Frontal cortex (tissue), 4 donors: ENCODE data around the gene PLCG2. TPM values are rescaled to one million over a fixed set of nuclear protein-coding genes. Genes with fewer than 3 reads are reported as not detected.
A peak's percentile ranks its signal among the peaks of the same experiment; 100 is the strongest.
"Not testable (repeated sequence)": the region's sequence is repeated elsewhere in the genome, so short reads cannot be mapped to it uniquely, and the experiment has no call there.

Experiments used
- DNase-seq, 2 donors: peaks; one replicate each; pipeline ENCODE4 v3.0.0; 2012; ENCODE audit warnings: low spot score in 2 of 2
- FAIRE-seq: peaks from 2 replicates; lab custom pipeline; 2012; peaks lifted over from hg19 to GRCh38; lab: Jason Lieb, UNC
- total RNA-seq: library from RNA; depleted of rRNA; stranded (reverse); fragments of >200 nt; gene quantifications from one replicate; pipeline ENCODE4 v1.2.3, GENCODE V29; 2014
- donor health status: control.
- donor health status: control.
- donor health status: control.

Gene PLCG2
- total RNA-seq = 1.2 TPM

- FAIRE-seq (no peak), DNase-seq (peak; percentile 71 to 76)
Observed at GRCh38 chr16:81778861-81779535, at the start of gene PLCG2. Gene PLCG2, plus strand, starts transcription at chr16:81779291. Its CDS starts 6,699 bp downstream, at chr16:81785990.

GRCh38 chr16:81729451-81729850, 49.6 kb upstream of the PLCG2 start:
- no peak for FAIRE-seq
- no peak for DNase-seq

- FAIRE-seq (no peak), DNase-seq (peak; percentile 80 to 94)
Observed at GRCh38 chr16:81730090-81731051, 48.7 kb upstream of the PLCG2 start.

GRCh38 chr16:81731649-81732048, 47.4 kb upstream of the PLCG2 start:
- no peak for FAIRE-seq

GRCh38 chr16:81732699-81733098, 46.4 kb upstream of the PLCG2 start:
- FAIRE-seq = no peak
- DNase-seq = no peak

More at GRCh38 chr16:81731649-81732048, 47.4 kb upstream of the PLCG2 start:
- no peak for DNase-seq

- DNase-seq = no peak
- FAIRE-seq = no peak
Observed at GRCh38 chr16:81733295-81733694, 45.8 kb upstream of the PLCG2 start.

- no peak for FAIRE-seq
- DNase-seq = no peak
Observed at GRCh38 chr16:81734632-81735434, 44.3 kb upstream of the PLCG2 start.

GRCh38 chr16:81737885-81738536, 41.1 kb upstream of the PLCG2 start:
- FAIRE-seq (no peak), DNase-seq (peak; percentile 63 to 81)

GRCh38 chr16:81738783-81739496, 40.2 kb upstream of the PLCG2 start:
- no peak for FAIRE-seq
- no peak for DNase-seq

GRCh38 chr16:81739503-81739902, 39.6 kb upstream of the PLCG2 start:
- FAIRE-seq (no peak), DNase-seq (no peak)

GRCh38 chr16:81740169-81740568, 38.9 kb upstream of the PLCG2 start:
- DNase-seq = no peak
- FAIRE-seq = no peak

- DNase-seq, FAIRE-seq: not testable (repeated sequence)
Observed at GRCh38 chr16:81741430-81741770, 37.7 kb upstream of the PLCG2 start.

GRCh38 chr16:81744385-81744784, 34.7 kb upstream of the PLCG2 start:
- FAIRE-seq (no peak), DNase-seq (no peak)

GRCh38 chr16:81744911-81745310, 34.2 kb upstream of the PLCG2 start:
- DNase-seq = no peak
- FAIRE-seq = no peak

GRCh38 chr16:81745704-81746558, 33.2 kb upstream of the PLCG2 start:
- FAIRE-seq = no peak
- DNase-seq = peak; percentile 43 to 71

GRCh38 chr16:81746566-81746965, 32.5 kb upstream of the PLCG2 start:
- DNase-seq (no peak), FAIRE-seq (no peak)

GRCh38 chr16:81748476-81749198, 30.5 kb upstream of the PLCG2 start:
- FAIRE-seq = no peak
- DNase-seq = no peak
